NCI-H2081 (cell line): ENCODE measurements around the gene SP1.
"Not testable (repeated sequence)": the region's sequence is repeated elsewhere in the genome, so short reads cannot be mapped to it uniquely, and the experiment has no call there.

Experiments
- DNase-seq, 2 experiments: peaks; one replicate each; lab custom pipeline; 2025; lab: John Stamatoyannopoulos, UW

Gene SP1

DNA sequence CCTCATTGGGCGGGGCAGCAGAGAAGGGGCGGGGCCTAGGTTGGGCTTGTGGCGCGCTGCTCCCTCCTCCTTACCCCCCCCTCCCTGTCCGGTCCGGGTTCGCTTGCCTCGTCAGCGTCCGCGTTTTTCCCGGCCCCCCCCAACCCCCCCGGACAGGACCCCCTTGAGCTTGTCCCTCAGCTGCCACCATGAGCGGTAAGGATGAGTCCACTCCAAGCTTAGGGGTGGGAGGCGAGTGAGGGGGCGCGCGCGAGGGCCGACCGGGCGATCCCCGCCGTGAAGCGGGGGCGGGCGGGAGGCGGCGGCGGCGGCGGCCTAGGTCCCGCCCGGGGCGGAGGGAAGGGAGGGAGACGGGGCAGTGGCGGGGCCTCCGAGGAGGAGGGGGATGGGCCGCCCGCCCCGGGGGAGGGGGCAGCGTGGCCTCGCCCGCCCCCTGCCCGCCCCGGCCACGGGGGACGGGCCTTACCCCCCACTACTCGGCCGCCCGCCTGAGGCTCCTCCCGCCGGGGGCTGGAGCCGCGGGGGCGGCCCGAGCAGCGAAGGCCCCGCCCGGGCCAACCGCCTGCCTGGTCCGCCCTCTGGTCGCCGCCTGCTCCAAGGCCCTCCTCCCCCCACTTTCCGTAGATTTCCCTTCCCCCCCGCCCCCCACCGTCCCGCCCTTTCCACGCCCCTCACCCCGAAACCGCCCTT lies at the start of gene SP1:
Gene SP1, plus strand, starts transcription at position 73 of the 690 bp plus-strand sequence. Its CDS starts 116 bp downstream, at position 189.
- peak; percentile 89 to 90 for DNase-seq

DNA sequence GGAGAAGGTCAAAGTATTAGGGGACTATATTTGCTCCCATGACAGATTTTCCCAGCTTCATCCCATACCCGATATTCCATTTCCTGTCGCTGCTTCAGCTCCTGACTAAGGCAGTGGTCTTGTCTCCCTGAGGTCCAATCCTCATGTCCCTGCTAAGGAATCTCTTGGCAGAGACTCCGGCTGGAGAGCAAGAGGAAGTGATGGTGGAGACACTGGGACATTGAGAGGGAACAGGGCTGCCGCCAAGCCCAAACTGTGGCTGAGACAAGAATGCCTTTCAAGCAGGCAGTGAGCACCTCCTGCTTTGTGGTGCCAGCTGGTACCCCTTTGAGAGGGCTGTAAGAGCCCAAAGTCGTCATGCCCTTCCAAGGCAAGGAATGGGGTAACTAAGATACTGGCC lies 49.3 kb upstream of the SP1 start:
- DNase-seq, result no peak

DNA sequence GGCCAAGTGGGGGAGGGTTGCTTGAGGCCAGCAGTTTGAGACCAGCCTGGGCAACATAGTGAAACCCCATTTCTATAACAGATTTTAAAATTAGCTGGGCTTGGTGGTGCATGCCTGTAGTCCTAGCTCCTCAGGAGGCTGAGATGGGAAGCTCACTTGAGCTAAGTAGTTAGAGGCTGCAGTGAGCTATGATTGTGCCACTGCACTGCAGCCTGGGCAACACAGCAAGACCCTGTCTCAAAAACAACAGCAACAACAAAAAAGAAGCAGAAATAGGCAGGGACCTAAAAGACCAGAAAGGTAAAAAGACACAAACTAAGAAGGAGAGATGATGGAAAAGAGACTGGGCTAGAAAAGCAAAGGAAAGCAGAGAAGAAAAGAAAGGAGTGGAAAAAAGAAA lies 47.6 kb upstream of the SP1 start:
- not testable (repeated sequence) for DNase-seq

DNA sequence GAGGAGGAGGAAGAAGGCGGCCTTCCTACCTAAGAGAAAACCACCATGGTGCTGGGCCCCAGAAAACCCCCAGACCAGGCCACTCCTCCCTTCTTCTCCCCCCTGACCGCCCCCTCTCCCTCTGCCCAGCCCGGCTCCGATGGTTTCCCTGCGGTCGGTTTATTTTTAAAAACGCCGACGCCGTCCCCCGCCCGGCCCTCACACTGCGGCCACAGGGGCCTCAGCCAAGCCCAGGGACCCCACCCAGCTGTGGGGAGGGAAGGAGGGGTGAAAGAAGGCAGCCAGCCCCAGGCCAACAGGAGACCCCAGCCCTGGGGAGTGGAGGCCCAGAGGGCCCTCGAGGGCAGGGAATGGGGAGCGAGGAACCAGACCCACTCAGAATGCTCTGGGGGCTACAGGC lies 47.2 kb upstream of the SP1 start:
- DNase-seq, result no peak

DNA sequence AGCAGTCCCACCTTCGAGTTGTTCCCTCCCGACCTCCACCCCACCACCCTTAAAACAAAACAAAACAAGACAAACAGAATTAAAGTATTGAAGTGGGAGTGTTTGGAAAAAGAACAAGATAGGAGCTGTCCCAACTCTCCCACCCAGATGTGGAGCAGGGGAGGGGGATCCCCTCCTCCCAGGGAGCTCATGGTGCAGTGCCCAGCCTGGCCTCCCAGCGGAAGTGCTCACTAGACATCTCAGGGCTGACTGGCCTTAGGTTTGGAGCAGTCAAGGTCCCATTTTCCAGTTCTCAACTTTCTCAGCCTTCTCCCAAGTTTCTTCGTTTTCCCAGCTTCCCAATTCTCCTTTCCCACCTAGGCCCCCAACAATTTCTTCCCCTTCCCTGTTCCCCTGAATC lies 46.7 kb upstream of the SP1 start:
- no peak for DNase-seq

DNA sequence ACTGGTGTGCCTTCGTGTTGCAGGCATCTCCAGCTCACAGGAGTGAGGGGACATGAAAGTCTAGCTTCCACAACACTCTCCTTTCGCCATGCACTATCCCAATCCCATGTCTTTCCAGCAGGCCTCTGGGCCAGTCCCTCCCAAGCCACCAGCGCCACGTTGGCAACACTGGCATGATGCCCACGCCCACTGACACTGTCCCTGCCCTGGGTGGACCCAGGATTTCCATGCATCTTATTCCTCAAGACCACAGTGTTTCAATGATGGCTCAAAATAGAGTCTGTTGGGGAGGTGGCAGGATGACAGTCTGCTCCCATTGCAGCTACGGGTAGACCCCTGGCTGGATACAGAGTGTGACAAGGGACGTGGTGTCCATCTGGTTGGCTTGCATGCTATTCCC lies 46.1 kb upstream of the SP1 start:
- no peak for DNase-seq

DNA sequence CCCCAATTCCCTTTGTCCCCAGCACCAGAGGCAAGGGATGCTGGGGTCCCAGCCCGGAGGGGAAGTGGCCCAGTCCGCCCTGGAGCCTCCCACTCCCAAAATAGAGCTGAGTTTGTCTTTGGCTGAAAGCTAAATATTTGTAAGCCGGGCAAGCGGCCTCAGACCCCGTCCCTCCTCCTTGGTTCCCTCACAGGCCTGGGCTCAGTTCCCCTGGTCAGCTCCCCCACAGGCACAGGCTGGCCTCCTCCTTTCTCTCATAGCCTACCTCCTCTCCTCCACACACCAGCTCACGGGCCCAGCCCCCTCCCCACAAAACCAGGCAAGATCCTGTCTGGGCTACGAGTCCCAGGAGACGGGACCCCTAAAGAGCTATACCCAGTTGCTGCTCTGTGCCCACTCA lies 45.2 kb upstream of the SP1 start:
- no peak for DNase-seq

DNA sequence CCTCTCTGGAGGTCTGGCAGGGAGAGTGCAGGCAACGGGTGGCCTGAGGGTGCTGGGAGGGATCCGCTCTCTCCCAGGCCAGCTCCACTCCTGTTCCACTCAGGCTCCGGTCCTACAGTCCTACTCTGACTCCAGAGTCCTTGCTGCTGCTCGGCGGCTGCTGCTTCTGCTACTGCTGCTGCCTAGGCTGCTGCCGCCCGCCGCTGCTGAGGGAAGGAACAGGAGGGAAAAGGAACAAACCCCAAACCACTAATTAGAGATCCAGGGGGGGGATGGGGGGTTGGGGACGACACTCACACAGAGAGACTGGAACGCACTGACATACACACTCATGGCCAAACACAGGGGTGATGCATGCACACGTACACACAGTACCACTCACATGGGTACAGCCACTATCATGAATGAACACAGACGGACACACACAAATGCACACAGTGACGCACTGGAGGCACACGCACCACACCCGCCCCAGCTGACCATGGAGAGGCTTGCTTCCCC lies 43.7 kb upstream of the SP1 start, which contains the start of gene SP7:
Gene SP7, minus strand, starts transcription at position 174 of the 501 bp plus-strand sequence. CDS start 708 bp downstream, outside the sequence.
- no peak for DNase-seq

DNA sequence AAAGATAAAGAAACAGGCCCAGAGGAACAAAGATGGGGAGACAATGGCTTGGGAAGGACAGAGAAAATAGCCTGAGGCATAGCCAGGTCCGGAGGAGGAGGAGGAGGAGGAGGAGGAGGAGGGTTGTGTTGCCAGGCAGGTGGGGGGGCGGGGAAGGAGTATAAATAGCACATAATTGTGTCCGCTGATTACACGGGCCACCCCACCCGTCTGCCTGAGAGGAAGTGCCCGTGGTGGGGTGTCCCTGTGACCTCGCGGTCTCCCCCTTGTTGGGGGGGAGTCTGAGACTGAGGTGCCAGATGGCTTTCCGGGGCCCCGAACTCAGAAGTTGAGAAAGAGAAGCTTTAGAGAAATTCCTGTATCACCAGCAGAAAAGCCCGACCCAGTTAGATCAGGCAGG lies 42.0 kb upstream of the SP1 start:
- no peak for DNase-seq

DNA sequence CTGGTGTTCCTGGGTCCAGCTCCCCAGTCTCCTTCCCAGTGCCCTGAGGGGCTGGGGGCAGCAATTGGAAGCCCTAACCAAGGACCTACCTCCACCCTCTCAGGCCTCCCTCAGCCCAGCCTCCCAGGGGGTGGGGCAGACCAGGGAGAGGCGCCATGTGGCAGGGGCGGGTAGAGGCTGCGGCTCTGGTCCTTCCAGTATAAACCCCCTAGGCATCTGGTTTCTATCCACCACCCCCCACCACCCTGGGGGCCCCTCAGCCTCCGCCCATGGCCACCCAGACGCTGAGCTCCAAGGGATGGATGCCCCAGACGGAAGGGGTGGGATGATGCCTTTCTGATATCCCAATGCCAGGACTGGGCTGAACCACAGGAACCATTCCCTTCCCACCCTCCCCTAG lies 41.1 kb upstream of the SP1 start:
- DNase-seq, result no peak

DNA sequence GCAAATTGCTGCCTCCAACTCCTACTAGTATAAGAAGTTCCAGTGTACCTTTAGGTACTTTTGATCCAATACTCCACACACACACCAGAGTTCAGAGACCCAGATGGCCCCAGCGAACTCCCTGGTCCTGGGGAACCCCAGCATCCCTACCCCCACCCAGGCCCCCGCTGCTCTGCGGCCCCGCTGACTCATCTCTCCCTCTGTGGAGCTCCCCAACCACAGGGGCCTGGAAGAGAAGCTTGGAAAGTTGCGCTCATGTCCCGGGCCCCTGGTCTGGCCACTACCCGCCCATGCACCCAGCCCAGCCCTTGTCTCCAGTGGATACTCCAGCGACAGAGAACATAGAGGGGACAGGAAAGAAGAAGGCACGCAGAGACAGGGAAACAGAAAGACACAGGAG lies 39.6 kb upstream of the SP1 start:
- DNase-seq, result no peak

DNA sequence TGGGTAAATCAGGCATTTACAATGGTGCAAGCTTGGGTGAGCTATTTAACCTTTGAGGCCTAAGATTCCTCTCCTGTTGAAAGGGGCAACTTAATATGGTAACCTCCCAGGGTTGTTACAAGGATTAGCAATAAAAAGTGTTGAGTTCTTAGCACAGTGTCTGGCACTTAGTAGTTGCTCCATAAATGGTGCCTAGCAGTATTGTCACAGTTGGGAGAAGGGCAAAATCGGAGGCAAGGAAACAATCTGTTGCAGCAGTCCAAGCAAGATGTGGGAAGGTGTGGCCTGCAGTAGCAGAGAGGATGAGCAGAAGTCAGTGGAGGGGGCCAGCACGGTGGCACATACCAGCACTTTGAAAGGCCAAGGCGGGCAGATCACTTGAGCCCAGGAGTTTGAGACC lies 36.5 kb upstream of the SP1 start:
- no peak for DNase-seq

DNA sequence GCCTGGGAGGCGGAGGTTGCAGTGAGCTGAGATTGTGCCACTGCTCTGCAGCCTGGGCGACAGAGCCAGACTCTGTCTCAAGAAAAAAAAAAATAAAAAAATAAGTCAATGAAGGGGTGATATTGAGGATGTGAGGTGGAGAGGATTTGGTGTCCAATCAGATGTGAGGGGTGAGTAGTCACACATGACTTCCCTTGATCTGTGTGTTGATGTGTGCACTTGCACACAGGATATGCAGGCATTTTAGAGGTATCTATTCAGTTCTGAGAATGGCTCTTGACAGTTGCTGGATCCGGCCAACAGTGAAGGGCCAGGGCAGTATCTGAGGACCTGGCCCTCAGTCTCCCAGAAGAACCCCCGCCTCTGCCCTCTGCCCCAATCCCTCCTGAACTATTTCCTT lies 36.0 kb upstream of the SP1 start:
- no peak for DNase-seq

DNA sequence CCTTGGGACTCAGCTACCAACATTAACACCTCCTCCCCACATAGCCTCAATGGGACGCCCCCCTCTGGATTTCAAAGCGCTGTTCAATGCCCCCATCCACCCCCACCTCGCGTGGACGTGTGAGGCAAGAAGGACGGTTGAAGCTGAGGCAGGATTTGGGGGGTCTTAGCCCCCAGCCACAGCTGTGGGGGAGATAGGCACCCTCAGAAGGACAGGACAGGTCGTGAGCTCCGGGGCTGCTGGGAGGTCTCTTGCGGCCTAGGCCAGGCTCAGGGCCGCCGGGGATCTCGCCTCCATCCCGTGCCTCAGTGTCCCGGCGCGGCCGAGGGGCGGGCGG lies 35.5 kb upstream of the SP1 start:
- no peak for DNase-seq

DNA sequence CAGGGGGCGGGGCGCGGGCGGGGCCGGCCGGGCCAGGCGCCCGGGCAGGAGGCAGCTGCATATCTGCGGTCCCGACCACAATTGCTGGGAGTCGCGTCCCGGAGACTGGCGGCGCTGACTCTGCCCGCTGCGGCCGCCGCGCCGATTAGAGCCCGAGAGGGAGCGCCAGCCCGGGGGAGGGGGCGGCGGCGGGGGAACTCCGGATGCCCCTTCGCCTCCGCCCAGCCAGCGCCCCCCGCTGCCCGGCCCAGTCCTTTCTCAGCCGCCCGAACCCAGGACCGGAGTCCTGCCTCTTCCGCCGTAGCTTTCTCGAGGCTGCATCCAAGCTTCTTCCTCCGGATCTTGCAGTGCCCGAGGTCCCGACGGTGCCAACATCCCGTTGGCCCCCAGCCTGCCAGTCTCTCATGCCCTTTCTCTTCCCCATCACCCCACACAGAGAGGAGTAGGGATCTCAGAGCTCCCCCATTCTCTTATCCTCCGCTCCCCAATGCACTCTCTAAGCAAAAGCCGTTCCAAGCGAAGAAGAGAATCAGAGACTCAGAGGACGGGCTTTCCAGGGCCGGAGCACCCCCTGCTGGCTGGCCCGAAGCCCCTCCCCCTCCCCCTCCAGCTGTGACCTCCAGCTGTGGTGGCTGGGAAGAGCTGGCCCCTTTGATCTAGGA lies 35.0 kb upstream of the SP1 start:
- DNase-seq, result peak in 1 of 2 experiments; percentile 27

DNA sequence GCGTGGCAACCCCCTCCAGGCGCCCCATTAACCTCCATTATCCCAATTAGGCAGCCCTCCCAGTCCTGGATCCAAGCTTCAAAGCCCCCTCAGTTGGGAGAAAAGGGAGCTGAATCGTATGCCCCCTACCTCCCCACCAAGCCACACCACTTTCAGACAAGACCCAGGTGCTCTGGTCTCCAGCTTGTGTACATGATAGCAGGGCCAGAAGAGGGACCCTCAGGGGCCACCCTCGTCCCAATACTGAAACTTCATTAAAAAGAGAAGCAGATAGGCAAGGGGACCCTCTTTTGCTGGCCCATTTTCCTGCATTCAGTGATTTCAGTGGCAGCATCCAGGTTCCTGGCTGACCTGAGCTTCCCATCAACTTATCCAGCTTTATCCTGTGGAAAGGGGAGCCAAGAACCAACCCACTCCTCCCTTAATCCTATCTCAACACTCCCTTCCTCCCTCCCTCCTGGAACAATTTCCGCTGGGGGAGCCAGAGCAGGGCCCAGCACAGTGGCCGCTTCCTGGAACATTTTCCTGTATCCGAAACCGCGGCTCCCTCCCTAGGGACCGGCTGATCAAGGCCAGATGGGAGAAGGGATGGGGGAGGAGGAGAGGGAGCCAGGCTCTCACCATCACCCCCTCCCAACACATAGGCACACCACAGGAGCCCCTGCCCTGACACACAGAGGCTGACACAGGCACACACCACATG lies 34.3 kb upstream of the SP1 start:
- DNase-seq, result no peak

DNA sequence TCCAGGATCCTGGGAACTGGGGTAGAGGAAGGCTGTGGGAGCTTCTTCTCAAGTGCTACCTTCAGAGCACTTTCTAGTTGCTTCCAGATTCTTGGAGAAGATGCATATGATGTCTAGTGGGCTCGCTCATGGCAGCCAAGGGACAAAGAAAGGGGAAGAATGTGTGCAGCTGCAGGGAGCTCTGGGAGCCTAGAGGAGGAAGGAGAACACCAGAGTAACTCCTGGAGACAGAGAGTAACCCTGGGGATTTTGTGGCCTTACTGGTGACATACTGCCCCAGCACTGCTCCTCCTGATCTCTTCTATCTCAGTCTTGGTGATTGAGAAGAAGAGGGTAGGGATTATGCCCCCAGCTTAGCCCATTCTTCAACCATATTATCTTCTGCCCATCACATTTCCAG lies 33.5 kb upstream of the SP1 start:
- no peak for DNase-seq

DNA sequence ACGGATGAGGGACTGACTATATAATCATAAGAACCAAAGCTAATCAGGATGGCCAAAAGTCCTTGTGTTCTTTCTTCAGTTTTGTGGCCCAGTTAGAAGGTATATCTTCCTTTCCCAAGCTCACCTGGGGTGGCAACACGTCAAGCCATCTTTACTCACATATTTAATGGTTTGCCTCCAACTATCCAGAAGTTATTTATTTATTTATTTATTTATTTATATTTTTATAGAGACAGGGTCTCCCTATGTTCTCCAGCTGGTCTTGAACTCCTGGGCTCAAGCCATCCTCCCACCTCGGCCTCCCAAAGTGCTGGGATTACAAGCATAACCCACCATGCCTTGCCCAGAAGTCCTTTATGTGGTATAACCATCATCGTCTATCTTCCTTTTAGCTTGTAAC lies 32.1 kb upstream of the SP1 start:
- no peak for DNase-seq

DNA sequence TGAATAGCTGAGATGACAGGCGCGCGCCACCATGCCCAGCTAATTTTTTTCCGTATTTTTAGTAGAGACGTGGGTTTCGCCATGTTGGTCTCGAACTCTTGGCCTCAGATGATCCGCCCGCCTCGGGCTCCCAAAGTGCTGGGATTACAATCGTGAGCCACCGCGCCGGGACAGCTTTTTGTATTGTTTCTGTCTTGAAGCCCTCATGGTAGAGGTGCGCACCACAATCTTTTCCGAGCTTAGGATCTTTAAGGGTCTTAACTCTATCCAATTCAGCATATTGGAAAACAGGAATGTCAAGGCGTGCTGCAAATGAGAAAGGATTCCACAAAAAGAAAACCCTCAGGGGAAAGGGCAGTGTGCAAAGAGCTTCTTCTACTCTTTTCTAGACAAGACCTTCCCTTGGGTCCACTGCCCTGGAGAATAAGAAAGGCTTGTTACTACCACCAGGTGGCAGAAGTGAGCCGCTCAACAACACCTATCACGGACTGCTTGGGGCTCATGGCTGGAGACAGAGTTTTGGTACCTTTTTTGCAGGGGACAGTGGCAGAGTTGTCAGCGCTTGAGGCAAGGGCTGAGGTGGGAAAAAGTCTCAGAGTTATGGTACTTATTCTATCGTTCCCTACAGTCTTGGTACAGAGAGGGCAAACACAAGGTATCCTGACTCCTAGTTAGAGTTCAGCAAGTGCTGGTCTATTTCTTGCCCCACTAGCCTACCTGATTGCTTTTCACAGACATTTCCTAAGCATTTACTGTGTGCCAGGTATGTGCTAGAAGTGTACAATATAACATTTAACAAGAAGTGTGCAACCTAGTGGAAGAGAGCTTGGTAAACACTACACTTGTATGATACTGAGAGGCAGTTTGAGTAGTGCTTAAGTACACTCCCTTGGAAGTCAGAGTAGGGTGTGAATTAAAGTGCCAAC lies 27.4 kb upstream of the SP1 start:
- peak; percentile 84 for DNase-seq

DNA sequence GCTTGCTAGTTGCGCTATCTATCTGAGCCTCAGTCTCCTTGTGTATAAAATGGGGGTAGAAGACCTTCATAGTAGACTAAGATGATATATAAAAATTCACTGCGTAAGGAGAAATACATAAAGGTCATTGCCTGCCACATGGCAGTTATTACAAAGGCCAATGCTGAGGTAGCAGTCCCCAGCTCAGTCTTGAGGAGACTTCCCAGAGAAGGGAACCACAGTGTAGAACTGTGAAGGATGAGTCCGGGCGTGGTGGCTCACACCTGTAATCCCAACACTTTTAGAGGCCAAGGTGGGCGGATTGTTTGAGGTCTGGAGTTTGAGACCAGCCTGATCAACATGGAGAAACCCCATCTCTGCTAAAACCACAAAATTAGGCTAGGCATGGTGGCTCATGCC lies 26.7 kb upstream of the SP1 start:
- DNase-seq, result no peak

DNA sequence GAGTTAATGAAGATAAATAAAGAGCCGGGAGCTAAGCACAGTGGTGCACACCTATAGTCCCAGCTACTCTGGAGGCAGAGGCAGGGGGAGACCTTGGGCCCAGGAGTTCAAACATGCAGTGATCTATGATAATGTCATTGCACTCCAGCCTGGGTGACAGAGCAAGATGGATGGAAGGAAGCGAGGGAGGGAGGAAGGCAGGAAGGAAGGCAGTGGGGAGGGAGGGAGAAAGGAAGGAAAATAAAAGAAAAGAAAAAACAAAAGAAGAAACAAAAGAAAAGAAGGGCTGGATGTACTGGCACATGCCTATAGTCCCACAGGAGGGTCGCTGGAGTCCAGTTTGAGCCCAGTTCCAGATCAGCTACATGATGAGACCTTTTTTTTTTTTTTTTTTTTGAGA lies 24.9 kb upstream of the SP1 start:
- no peak for DNase-seq

DNA sequence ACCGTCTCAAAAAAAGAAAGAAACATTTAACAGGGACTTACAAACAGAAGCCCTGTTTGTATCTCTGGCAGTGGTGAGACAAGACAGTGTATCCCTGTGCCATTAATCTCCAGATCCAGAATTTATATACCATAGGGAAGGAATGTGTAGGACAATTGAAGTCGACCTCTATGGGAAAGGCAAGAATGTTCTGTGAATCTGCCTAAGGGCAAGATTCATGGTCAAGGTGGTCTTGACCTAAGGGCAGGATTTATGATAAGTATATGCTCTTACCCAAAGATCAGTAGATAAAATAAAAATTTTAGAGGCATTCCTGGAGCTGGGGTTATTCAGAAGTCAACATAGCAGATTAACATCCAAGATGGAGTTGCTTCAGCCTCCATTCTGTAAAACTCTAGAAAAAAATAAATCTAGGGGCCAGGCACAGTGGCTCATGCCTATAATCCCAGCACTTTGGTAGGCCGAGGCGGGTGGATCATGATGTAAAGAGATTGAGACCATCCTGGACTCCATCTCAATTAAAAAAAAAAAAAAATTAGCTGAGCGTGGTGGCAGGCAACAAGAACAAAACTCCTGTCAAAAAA lies 21.0 kb upstream of the SP1 start:
- no peak for DNase-seq
